OCI-LY7 (cell line): ENCODE results near the gene CERK. TPM values are rescaled to one million over a fixed set of nuclear protein-coding genes. Genes with fewer than 3 reads are reported as not detected.

Experiments used
- BruUV-seq: library from RNA; stranded (reverse); fragments of 400-500 nt; replicated peaks from 2 replicates; lab custom pipeline; 2021; lab: Mats Ljungman, UMichigan
- CTCF ChIA-PET: fragments of 300-600 bp; sonication (Branson Sonifier 250); formaldehyde crosslinking; loops from one replicate; lab custom pipeline; 2022; ENCODE audit warnings: antibody characterized with exemption; ENCODE audit not compliant: unreplicated experiment; lab: Charles Lee
- POLR2A ChIA-PET: fragments of 300-600 bp; sonication (Branson Sonifier 250); formaldehyde crosslinking; loops from one replicate; lab custom pipeline; 2022; ENCODE audit warnings: antibody characterized with exemption; lab: Charles Lee
- DNase-seq: peaks from one replicate; pipeline ENCODE4 v3.0.0-alpha.2; 2015; ENCODE audit warnings: low spot score
- H2AFZ ChIP-seq: fragments of 200-600 bp; sonication (generic), shearing (Covaris generic); 2 replicates; pipeline ENCODE4 v1.6.1; 2014; ENCODE audit warnings: mild to moderate bottlenecking, antibody characterized with exemption, low read length, moderate library complexity
- H3K27ac ChIP-seq: fragments of 200-600 bp; sonication (generic); 2 replicates; pipeline ENCODE4 v1.5.1; 2014; ENCODE audit warnings: mixed run types, low read depth, mild to moderate bottlenecking, moderate library complexity, low read length, inconsistent platforms; ENCODE audit not compliant: poor library complexity, severe bottlenecking
- H3K36me3 ChIP-seq: fragments of 200-600 bp; sonication (generic); 2 replicates; pipeline ENCODE4 v1.6.1; 2014; ENCODE audit warnings: mild to moderate bottlenecking, antibody characterized with exemption, low read length, moderate library complexity, mixed read lengths; ENCODE audit not compliant: insufficient read depth
- H3K4me1 ChIP-seq: fragments of 200-600 bp; sonication (generic); 2 replicates; pipeline ENCODE4 v1.5.1; 2014; ENCODE audit warnings: mild to moderate bottlenecking, low read length; ENCODE audit not compliant: insufficient read depth, poor library complexity, severe bottlenecking
- H3K4me2 ChIP-seq: fragments of 200-600 bp; sonication (generic); 2 replicates; pipeline ENCODE4 v1.6.1; 2014; ENCODE audit warnings: mild to moderate bottlenecking, low read length
- H3K4me3 ChIP-seq: fragments of 200-600 bp; sonication (generic); 2 replicates; pipeline ENCODE4 v1.5.1; 2014; ENCODE audit warnings: mild to moderate bottlenecking, low read depth, low read length; ENCODE audit not compliant: poor library complexity, severe bottlenecking
- H3K79me2 ChIP-seq: fragments of 200-600 bp; sonication (generic); 2 replicates; pipeline ENCODE4 v1.6.1; 2016; ENCODE audit warnings: low read depth, mild to moderate bottlenecking, low read length, moderate library complexity, mixed read lengths; ENCODE audit not compliant: insufficient read depth
- H3K9me2 ChIP-seq: fragments of 200-600 bp; sonication (generic); 2 replicates; pipeline ENCODE4 v1.6.1; 2016; ENCODE audit warnings: mild to moderate bottlenecking, low read length, mixed read lengths; ENCODE audit not compliant: insufficient read depth
- H3K9me3 ChIP-seq: fragments of 200-600 bp; sonication (generic); 2 replicates; pipeline ENCODE4 v1.6.1; 2014; ENCODE audit warnings: mild to moderate bottlenecking, mixed run types, low read length, mixed read lengths
- H4K20me1 ChIP-seq: fragments of 200-600 bp; sonication (generic); 2 replicates; pipeline ENCODE4 v1.6.1; 2014; ENCODE audit warnings: mild to moderate bottlenecking, antibody characterized with exemption, low read length, moderate library complexity, mixed read lengths; ENCODE audit not compliant: insufficient read depth
- EZH2phosphoT487 ChIP-seq: fragments of 200-600 bp; sonication (generic); IDR thresholded peaks from 2 replicates; pipeline ENCODE4 v1.6.1; 2018; ENCODE audit warnings: low read depth, borderline replicate concordance, mild to moderate bottlenecking, mixed run types, antibody characterized with exemption, low read length, moderate library complexity, mixed read lengths
- intact Hi-C: fragments of 100-400 bp; cut with micrococcal nuclease; formaldehyde crosslinking; loops from one replicate; pipeline ENCODE4 v1.10.0; 2022; ENCODE audit not compliant: unreplicated experiment
- total RNA-seq, 2 experiments: library from RNA; depleted of rRNA in 1 of 2; stranded (reverse); fragments of >200 nt in 1 of 2; shearing (Covaris generic) in 1 of 2; gene quantifications; 2 replicates each; pipeline ENCODE4 v1.2.3, GENCODE V29; 2014 to 2022
- TF ChIP-seq, protein P1 (sequence below): fragments of 200-600 bp; sonication (generic); conservative IDR thresholded peaks from 2 replicates; pipeline ENCODE4 v1.5.1; 2014; ENCODE audit warnings: mild to moderate bottlenecking, antibody characterized with exemption, low read length, moderate library complexity, mixed read lengths

Gene CERK
- total RNA-seq, 2 experiments from 2014 or later: 36.6 to 48.1 TPM

DNA sequence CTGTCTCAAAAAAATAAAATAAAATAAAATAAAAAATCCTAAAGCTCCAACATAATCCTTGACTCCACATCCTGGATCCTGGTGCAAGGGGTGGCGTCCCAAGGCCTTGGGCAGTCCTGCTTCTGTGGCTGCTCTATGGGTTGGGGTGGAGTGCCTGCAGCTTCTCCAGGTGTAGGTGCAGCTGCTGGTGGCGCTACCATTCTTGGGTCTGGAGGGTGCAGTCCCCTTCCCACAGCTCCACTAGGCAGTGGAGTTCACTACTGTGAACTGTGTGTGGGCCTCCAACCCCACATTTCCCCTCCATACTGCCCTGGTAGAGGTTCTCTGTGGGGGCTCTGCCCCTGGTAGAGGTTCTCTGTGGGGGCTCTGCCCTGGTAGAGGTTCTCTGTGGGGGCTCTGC, 17.5 kb upstream of the CERK start:
- ChIA-PET CTCF (no interaction called here), POLR2A (interaction anchor here (0.6 to 1.1 kb wide), 2 partner anchors 14 to 1746 kb away, joined by 3 read pairs; no protein-coding TSS in a partner anchor)
- Histone ChIP-seq H3K36me3 (peaks cover 12% of the 10 kb centered on the region), H3K9me3 (peaks cover 19% of the 10 kb centered on the region; the same call in 1 of the 2 replicates), H3K9me2 (no peaks in the 10 kb centered on the region), H3K4me2 (no peak overlapping the region), H3K79me2 (peaks cover under 1% of the 10 kb centered on the region; the same call in 1 of the 2 replicates), H3K27ac (no peak overlapping the region), H2AFZ (no peak overlapping the region), H3K4me1 (peaks cover 2% of the 10 kb centered on the region), H3K4me3 (no peak overlapping the region), H4K20me1 (no peaks in the 10 kb centered on the region)
- intact Hi-C loops: no loop called here
- no peak for DNase-seq
- TF ChIP-seq EZH2phosphoT487: no peak
- TF ChIP-seq, protein P1, sequence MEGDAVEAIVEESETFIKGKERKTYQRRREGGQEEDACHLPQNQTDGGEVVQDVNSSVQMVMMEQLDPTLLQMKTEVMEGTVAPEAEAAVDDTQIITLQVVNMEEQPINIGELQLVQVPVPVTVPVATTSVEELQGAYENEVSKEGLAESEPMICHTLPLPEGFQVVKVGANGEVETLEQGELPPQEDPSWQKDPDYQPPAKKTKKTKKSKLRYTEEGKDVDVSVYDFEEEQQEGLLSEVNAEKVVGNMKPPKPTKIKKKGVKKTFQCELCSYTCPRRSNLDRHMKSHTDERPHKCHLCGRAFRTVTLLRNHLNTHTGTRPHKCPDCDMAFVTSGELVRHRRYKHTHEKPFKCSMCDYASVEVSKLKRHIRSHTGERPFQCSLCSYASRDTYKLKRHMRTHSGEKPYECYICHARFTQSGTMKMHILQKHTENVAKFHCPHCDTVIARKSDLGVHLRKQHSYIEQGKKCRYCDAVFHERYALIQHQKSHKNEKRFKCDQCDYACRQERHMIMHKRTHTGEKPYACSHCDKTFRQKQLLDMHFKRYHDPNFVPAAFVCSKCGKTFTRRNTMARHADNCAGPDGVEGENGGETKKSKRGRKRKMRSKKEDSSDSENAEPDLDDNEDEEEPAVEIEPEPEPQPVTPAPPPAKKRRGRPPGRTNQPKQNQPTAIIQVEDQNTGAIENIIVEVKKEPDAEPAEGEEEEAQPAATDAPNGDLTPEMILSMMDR: no peak
- BruUV-seq: no TSS peak

DNA sequence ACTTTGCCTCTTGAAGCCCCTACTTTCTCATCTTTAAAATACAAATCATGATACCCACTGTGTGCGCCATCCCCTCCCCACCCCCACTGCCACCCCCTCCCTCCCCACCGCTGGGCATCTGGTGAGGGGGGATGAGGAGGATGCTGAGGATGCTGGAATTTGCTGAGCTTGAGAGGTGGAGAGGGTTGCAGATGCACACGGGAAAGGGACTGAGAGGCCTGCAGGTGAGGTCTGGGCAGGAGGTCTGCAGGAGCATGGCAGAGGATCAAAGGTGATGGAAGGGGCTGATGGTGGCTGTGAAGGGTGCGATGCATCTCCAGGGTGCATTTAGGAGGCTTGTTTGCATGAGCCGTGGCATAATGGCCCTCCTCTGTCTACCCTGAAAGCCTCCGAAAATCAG, 16.8 kb upstream of the CERK start:
- Histone ChIP-seq H3K36me3 (peaks cover 7% of the 10 kb centered on the region; the same call in 1 of the 2 replicates), H3K9me3 (peaks cover 19% of the 10 kb centered on the region; the same call in 1 of the 2 replicates), H3K79me2 (no peaks in the 10 kb centered on the region), H4K20me1 (no peaks in the 10 kb centered on the region), H3K4me1 (no peaks in the 10 kb centered on the region), H3K27ac (no peak overlapping the region), H3K4me3 (no peak overlapping the region), H3K9me2 (no peaks in the 10 kb centered on the region), H3K4me2 (no peak overlapping the region), H2AFZ (no peak overlapping the region)
- CTCF ChIA-PET: no interaction called here
- POLR2A ChIA-PET: interaction anchor here (0.7 kb wide), 1 partner anchor 30 kb away, joined by 4 read pairs; no protein-coding TSS in a partner anchor
- intact Hi-C loops: no loop called here
- TF ChIP-seq, protein P1: no peak
- TF ChIP-seq EZH2phosphoT487: no peak
- DNase-seq: no peak
- no TSS peak for BruUV-seq

DNA sequence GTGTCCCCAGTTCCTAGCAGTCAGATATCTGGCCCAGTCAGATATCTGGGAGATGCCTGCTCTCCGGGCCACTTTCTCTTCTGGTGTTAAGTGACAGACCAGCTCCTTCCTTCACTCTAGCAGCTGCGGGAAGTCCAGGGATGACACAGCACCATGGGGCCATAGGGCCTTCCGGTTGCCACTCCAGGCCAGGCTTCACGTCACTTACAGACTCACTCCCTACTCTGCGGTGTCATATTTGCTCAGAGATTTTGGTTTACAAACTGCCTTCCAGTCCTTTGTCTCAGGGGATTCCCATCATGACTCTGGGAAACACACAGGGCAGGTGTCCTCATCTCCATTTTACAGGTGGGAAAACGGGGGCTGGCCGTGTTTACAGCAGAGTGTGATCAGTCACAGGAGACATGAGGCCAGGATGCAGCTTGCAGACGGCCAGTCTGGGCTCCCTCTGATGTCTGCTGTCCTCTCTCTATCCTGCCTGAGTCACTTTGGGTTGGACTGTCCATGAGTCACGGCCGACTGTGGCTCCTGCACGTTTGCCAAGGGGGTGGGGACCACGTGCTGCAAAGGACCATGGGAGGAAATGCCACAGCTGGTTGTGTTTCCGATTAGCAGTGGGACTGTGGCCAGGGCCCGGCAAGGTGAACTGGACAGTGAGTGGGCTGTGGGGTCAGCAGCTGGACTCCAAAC, 16.2 kb upstream of the CERK start:
- Histone ChIP-seq H3K79me2 (no peaks in the 10 kb centered on the region), H4K20me1 (no peaks in the 10 kb centered on the region), H2AFZ (no peak overlapping the region), H3K27ac (no peak overlapping the region), H3K4me3 (no peak overlapping the region), H3K9me2 (no peaks in the 10 kb centered on the region), H3K4me1 (no peaks in the 10 kb centered on the region), H3K4me2 (no peak overlapping the region), H3K9me3 (peaks cover 19% of the 10 kb centered on the region; the same call in 1 of the 2 replicates), H3K36me3 (peaks cover 7% of the 10 kb centered on the region; the same call in 1 of the 2 replicates)
- no peak for DNase-seq
- TF ChIP-seq, protein P1: no peak
- no peak for TF ChIP-seq EZH2phosphoT487
- CTCF ChIA-PET: no interaction called here
- BruUV-seq: no TSS peak
- intact Hi-C loops: no loop called here
- POLR2A ChIA-PET: no interaction called here
